ENCODE results near the gene PPM1E.

DNA sequence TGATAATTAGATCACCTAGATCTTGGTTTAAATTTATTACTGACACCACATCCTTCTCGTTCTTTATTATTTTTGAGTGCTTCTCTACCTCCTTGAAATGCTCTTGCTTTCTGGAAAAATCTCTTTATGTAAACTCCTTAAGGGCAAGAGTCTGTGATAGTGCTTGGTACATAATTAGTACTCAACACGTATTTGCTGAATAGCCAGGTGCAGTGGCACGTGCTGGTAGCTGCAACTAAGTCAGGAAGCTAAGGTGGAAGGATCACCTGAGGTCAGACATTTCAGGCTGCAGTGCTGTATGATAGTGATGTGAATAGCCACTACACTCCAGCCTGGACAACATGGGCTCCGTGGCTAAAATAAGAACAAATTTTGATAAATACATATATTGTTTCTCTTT is 63.0 kb downstream of the PPM1E start:
- TF ChIP-seq CTCF (IDR thresholded peaks at IDR 0.05) (no peak), POLR2A (IDR thresholded peaks at IDR 0.05) (no peak)

Data from heart left ventricle (tissue), 13 donors.